HL-60 (cell line): ENCODE measurements around the gene HOXC12.

ENCODE experiments used
- DNase-seq, 2 experiments: peaks; one replicate each; pipeline ENCODE4 v3.0.0-alpha.2; 2010 to 2020; ENCODE audit warnings: low read depth in 1 of 2, low spot score in 1 of 2
- H3K27ac ChIP-seq: fragments of 250-450 bp; sonication (Bioruptor Pico); replicated peaks from 2 replicates; pipeline ENCODE4 v1.5.1; 2020; ENCODE audit warnings: mild to moderate bottlenecking, moderate library complexity
- H3K27me3 ChIP-seq: fragments of 250-450 bp; sonication (Bioruptor Pico); 2 replicates; pipeline ENCODE4 v1.5.1; 2021; ENCODE audit warnings: mild to moderate bottlenecking, moderate library complexity; ENCODE audit not compliant: insufficient read depth, poor library complexity, severe bottlenecking
- H3K4me3 ChIP-seq: replicated peaks from 2 replicates; pipeline ENCODE4 v1.5.1; 2011; ENCODE audit warnings: mild to moderate bottlenecking, control low read depth, low read length; ENCODE audit not compliant: insufficient read depth
- CTCF ChIP-seq: IDR thresholded peaks from one replicate; pipeline ENCODE4 v1.5.1; 2011; ENCODE audit warnings: low read length, control low read depth, inconsistent platforms; ENCODE audit not compliant: insufficient read depth
- GABPA ChIP-seq: IDR thresholded peaks from 2 replicates; pipeline ENCODE4 v1.6.1; 2012; ENCODE audit warnings: low read depth
- POLR2AphosphoS5 ChIP-seq: IDR thresholded peaks from 2 replicates; pipeline ENCODE4 v1.6.1; 2012; ENCODE audit warnings: low read depth
- REST ChIP-seq: IDR thresholded peaks from 2 replicates; pipeline ENCODE4 v1.6.1; 2012; ENCODE audit warnings: low read depth; ENCODE audit not compliant: insufficient replicate concordance
- SPI1 ChIP-seq: IDR thresholded peaks from 2 replicates; pipeline ENCODE4 v1.6.1; 2012; ENCODE audit warnings: low read depth, mild to moderate bottlenecking, borderline replicate concordance

The HOXC12 gene

GRCh38 chr12:53932915-53933314 lies 21.8 kb upstream of the HOXC12 start:
- TF ChIP-seq SPI1, result no peak
- no peak for TF ChIP-seq CTCF
- TF ChIP-seq REST, result no peak
- TF ChIP-seq POLR2AphosphoS5, result no peak
- TF ChIP-seq GABPA, result no peak
- no peak overlapping the region for H3K4me3 ChIP-seq
- DNase-seq, result no peak
- peaks cover 92% of the 10 kb centered on the region for H3K27me3 ChIP-seq
- no peak overlapping the region for H3K27ac ChIP-seq

- TF ChIP-seq GABPA, result no peak
- H3K4me3 ChIP-seq, result no peak overlapping the region
- peaks cover 88% of the 10 kb centered on the region for H3K27me3 ChIP-seq
- H3K27ac ChIP-seq, result no peak overlapping the region
- no peak for DNase-seq
Measured at GRCh38 chr12:53935383-53936341, 19.0 kb upstream of the HOXC12 start.

GRCh38 chr12:53937099-53937498 lies 17.6 kb upstream of the HOXC12 start:
- no peak for DNase-seq
- Histone ChIP-seq H3K27ac (no peak overlapping the region), H3K4me3 (no peak overlapping the region), H3K27me3 (peaks cover 82% of the 10 kb centered on the region)
- TF ChIP-seq SPI1 (no peak), CTCF (no peak), REST (no peak)

GRCh38 chr12:53937596-53938325 lies 16.9 kb upstream of the HOXC12 start:
- DNase-seq, result no peak
- Histone ChIP-seq H3K27ac (no peak overlapping the region), H3K4me3 (no peak overlapping the region), H3K27me3 (peaks cover 78% of the 10 kb centered on the region)
- TF ChIP-seq REST (no peak), POLR2AphosphoS5 (no peak), SPI1 (no peak), CTCF (no peak), GABPA (no peak)
